ENCODE data around the gene PIH1D1. TPM values are rescaled to one million over a fixed set of nuclear protein-coding genes. Genes with fewer than 3 reads are reported as not detected.
A peak's percentile ranks its signal among the peaks of the same experiment; 100 is the strongest.

Gene PIH1D1
- total RNA-seq (49.6 TPM), polyA plus RNA-seq (69.6 TPM)

DNA sequence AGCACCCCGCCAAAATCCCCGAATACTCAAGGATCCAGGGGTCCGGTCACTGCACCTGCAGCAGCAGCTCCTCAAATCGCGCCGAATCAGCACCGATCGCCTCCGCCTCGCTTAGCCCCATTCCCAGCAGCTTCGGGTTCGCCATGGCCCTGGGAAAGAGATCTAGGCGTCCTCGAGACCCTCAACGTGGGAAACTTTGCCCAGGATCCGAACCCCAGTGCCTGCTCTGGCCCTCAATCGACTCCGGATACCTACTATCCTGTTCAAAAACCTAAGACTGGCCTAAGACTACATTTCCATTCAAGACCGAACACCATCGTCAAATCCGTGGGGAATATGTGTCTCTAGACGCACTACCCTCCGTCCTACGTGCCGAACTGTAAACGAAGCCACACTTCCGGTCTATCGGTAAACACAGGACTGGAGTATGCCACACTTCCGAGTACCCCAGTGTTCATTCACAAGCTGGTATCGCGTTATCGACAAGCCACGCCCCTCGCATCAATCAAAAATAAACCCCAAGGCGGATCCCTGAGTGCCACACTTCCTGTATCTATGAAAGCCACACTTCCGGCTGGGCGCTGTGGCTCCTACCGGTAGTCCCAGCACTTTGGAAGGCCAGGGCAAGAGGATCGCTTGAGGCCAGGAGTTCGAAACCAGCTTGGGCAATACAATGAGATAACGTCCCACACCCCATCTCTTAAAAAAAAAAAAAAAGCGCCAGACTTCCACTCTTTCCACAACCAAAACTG lies at the start of gene PIH1D1:
TSS of gene PIH1D1 (minus strand) at position 385 of the 752 bp plus-strand sequence. CDS start at position 145, 240 bp downstream.
- H3K4me1 ChIP-seq (ENCODE audit: insufficient read depth) = no peaks in the 10 kb centered on the region
- no peaks in the 10 kb centered on the region for H3K36me3 ChIP-seq (ENCODE audit: insufficient read depth)
- DNase-seq (ENCODE audit: extremely low spot score) = peak; percentile 98
- H3K4me3 ChIP-seq (ENCODE audit: low read depth, low read length) = peak within 1 kb of the TSS; percentile 75
- peak within 1 kb of the TSS; percentile 86 for H3K27ac ChIP-seq (ENCODE audit: low read depth)
- WGBS = under 1% methylated on average over 42 of the region's 42 CpGs

DNA sequence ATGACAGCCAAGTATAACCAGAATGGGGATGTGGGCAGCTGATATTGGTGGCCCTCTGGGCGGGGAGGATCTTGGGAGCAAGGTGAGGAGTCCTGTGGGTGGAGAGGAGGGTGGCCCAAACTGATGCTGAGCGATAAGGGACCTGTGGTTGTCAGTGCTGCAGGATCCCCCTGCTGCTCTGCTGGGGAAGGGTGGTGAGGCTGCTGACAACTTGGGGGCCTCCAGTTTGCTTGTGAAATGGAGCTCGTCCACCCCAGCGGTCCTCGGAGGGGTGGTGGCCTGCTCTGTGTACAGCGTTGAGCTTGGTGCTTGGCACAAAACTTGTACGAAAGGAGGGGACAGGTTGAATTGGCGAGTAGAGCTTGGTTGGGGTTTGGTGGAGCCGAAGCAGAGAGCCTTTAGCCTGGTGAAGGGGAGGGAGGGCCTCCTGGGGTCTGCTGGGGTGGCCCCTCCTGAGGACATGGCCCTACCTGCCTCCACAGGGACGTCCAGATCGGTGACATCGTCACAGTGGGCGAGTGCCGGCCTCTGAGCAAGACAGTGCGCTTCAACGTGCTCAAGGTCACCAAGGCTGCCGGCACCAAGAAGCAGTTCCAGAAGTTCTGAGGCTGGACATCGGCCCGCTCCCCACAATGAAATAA lies 47.5 kb upstream of the PIH1D1 start:
- no peak for DNase-seq (ENCODE audit: extremely low spot score)
- H3K4me1 ChIP-seq (ENCODE audit: insufficient read depth) = no peaks in the 10 kb centered on the region
- peak overlapping the region; percentile 31 for H3K4me3 ChIP-seq (ENCODE audit: low read depth, low read length)
- WGBS = 74% methylated on average over 19 of the region's 19 CpGs
- no peaks in the 10 kb centered on the region for H3K36me3 ChIP-seq (ENCODE audit: insufficient read depth)
- H3K27ac ChIP-seq (ENCODE audit: low read depth) = peak overlapping the region; percentile 30

DNA sequence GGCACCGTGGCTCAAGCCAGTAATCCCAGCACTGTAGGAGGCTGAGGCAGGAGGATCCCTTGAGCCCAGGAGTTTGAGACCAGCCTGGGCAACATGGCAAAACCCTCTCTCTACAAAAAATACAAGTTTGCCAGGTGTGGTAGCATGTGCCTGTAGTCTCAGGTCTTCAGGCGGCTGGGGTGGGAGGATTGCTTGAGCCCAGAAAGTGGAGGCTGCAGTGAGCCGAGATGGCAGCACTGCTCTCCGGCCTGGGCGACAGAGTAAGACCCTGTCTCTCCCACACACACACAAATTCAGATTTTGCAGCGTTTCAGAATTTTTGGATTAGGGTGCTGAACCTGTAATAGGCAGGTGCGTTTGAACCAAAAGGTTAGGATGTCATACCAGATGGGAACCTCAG lies 46.9 kb upstream of the PIH1D1 start:
- no peaks in the 10 kb centered on the region for H3K36me3 ChIP-seq (ENCODE audit: insufficient read depth)
- H3K4me3 ChIP-seq (ENCODE audit: low read depth, low read length) = no peak overlapping the region
- H3K4me1 ChIP-seq (ENCODE audit: insufficient read depth) = no peaks in the 10 kb centered on the region
- no peak overlapping the region for H3K27ac ChIP-seq (ENCODE audit: low read depth)
- 80% methylated on average over 7 of the region's 7 CpGs for WGBS
- no peak for DNase-seq (ENCODE audit: extremely low spot score)

DNA sequence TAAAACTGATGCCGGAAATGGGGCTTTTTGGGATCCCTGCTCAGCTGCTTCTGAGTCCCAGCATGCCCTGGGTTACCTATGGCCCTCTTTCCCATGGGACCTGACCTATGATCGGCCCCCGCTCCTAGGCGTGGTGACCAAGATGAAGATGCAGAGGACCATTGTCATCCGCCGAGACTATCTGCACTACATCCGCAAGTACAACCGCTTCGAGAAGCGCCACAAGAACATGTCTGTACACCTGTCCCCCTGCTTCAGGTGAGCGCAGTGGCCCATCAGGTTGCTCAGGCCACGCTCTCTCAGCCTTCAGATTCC lies 46.1 kb upstream of the PIH1D1 start:
- WGBS = 91% methylated on average over 12 of the region's 12 CpGs
- no peak overlapping the region for H3K4me3 ChIP-seq (ENCODE audit: low read depth, low read length)
- H3K27ac ChIP-seq (ENCODE audit: low read depth) = peak overlapping the region; percentile 46
- no peaks in the 10 kb centered on the region for H3K4me1 ChIP-seq (ENCODE audit: insufficient read depth)
- H3K36me3 ChIP-seq (ENCODE audit: insufficient read depth) = no peaks in the 10 kb centered on the region
- DNase-seq (ENCODE audit: extremely low spot score) = no peak

DNA sequence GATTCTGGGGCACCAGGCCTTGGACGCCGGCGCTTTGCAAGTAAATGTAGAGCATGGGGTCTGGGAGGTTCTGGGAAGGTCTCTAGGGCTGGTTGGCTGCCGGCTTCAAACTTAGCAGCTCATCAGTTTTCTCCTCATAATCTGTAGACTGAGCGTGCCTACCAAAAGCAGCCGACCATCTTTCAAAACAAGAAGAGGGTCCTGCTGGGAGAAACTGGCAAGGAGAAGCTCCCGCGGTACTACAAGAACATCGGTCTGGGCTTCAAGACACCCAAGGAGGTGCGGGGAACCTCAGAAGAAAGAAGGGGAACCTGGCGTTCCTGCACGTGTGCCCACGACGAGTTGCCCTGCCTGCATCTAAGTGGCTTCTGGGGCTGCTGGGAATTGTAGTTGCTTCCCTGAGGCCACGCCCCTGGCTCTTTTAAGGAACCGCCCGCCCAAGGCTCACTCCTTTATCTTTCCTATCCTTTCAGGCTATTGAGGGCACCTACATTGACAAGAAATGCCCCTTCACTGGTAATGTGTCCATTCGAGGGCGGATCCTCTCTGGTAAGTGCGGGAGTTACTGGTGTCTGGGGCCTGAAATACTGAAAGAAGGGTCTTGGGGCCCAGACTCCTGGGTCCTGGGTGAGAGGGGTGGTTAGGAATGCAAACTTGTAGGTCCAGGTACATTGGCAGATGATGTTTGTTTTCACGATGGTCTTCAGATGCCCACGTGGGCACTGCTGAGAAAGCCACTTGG lies 45.6 kb upstream of the PIH1D1 start:
- DNase-seq (ENCODE audit: extremely low spot score) = no peak
- H3K36me3 ChIP-seq (ENCODE audit: insufficient read depth) = no peaks in the 10 kb centered on the region
- H3K4me3 ChIP-seq (ENCODE audit: low read depth, low read length) = peak overlapping the region; percentile 75
- 24% methylated on average over 22 of the region's 22 CpGs for WGBS
- H3K27ac ChIP-seq (ENCODE audit: low read depth) = peak overlapping the region; percentile 88
- no peaks in the 10 kb centered on the region for H3K4me1 ChIP-seq (ENCODE audit: insufficient read depth)

DNA sequence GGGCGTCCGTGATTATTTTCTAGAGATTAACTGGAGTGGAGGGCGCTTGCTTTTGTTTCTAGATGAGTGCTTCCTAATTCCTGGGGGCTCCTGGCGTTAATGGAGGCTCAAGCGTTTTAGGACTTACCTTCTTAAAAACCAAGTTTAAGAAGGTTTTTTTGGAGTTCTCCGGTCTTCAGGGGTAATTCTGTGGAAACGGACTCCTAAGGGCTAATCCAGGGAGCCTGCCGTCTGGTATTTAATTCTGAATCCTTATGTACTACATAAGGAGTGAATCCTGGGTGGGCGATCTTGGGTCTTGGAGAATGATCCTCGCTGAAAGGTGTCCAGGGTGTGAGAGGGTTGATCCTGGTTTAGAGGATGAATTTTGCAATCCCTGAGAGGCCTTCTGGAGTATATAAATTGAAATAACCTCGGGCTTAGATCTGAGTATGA lies 45.0 kb upstream of the PIH1D1 start:
- DNase-seq (ENCODE audit: extremely low spot score) = no peak
- H3K36me3 ChIP-seq (ENCODE audit: insufficient read depth) = no peaks in the 10 kb centered on the region
- H3K4me3 ChIP-seq (ENCODE audit: low read depth, low read length) = peak overlapping the region; percentile 75
- WGBS = under 1% methylated on average over 11 of the region's 11 CpGs
- peak overlapping the region; percentile 88 for H3K27ac ChIP-seq (ENCODE audit: low read depth)
- H3K4me1 ChIP-seq (ENCODE audit: insufficient read depth) = no peaks in the 10 kb centered on the region

DNA sequence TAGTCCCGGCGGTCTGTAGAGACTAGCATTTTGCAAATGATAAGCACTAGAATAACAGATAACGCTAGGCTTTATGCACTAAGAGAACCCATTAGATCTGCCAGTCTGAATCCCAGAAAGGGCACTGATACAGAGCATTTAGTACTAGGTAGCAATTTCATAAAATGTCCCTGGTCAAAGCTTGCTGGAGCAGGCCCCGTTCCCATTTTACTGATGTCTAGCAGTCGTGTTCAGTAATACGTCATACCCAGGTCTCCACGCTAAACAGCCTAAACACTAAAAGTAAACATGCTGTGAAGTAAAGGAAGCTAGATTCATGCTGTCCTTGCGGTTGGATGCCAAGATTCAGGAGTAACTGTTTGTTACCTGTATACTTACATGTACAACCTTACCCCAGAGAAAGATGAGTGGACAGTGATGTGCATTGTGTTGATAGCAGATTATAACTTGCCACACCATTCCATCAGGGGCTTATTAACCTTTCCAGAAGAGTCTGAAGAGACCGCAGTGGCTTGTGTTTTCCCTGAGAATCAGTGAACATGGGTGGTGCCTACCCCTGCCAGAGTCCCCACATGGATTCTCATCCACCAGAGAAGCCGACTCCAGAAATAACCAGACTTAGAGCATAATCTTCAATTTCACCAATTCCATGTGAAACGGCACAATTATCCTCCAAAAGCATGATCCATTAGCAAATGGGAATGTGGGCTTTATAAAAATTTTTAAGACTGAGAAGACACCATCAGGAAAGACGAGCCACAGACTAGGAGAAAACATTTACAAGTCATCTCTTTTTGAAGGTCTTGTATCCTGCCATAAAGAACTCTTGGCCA lies 41.2 kb upstream of the PIH1D1 start:
- 53% methylated on average over 12 of the region's 12 CpGs for WGBS
- Histone ChIP-seq H3K27ac (ENCODE audit: low read depth) (no peak overlapping the region), H3K4me3 (ENCODE audit: low read depth, low read length) (no peak overlapping the region), H3K4me1 (ENCODE audit: insufficient read depth) (peaks cover 2% of the 10 kb centered on the region), H3K36me3 (ENCODE audit: insufficient read depth) (peaks cover 2% of the 10 kb centered on the region)
- no peak for DNase-seq (ENCODE audit: extremely low spot score)

DNA sequence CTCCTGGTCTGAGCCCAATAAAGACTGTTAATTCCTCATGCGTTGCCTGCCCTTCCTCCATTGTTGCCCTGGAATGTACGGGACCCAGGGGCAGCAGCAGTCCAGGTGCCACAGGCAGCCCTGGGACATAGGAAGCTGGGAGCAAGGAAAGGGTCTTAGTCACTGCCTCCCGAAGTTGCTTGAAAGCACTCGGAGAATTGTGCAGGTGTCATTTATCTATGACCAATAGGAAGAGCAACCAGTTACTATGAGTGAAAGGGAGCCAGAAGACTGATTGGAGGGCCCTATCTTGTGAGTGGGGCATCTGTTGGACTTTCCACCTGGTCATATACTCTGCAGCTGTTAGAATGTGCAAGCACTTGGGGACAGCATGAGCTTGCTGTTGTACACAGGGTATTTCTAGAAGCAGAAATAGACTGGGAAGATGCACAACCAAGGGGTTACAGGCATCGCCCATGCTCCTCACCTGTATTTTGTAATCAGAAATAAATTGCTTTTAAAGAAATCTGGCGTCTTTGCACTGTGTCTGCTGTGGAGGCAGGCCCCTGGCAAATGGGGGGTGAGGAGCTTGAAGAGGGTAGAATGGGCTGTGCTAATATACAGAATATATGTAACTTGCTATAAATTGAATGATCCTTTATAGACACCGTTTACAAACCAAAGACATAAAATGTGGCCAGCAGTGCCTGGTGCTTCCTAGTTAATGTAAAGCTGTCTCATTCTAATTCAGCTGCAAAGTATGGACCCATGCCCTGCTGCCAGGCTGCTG lies 40.4 kb upstream of the PIH1D1 start:
- DNase-seq (ENCODE audit: extremely low spot score) = no peak
- no peak overlapping the region for H3K27ac ChIP-seq (ENCODE audit: low read depth)
- H3K36me3 ChIP-seq (ENCODE audit: insufficient read depth) = peaks cover 2% of the 10 kb centered on the region
- H3K4me3 ChIP-seq (ENCODE audit: low read depth, low read length) = no peak overlapping the region
- WGBS = 63% methylated on average over 7 of the region's 7 CpGs
- peaks cover 2% of the 10 kb centered on the region for H3K4me1 ChIP-seq (ENCODE audit: insufficient read depth)

DNA sequence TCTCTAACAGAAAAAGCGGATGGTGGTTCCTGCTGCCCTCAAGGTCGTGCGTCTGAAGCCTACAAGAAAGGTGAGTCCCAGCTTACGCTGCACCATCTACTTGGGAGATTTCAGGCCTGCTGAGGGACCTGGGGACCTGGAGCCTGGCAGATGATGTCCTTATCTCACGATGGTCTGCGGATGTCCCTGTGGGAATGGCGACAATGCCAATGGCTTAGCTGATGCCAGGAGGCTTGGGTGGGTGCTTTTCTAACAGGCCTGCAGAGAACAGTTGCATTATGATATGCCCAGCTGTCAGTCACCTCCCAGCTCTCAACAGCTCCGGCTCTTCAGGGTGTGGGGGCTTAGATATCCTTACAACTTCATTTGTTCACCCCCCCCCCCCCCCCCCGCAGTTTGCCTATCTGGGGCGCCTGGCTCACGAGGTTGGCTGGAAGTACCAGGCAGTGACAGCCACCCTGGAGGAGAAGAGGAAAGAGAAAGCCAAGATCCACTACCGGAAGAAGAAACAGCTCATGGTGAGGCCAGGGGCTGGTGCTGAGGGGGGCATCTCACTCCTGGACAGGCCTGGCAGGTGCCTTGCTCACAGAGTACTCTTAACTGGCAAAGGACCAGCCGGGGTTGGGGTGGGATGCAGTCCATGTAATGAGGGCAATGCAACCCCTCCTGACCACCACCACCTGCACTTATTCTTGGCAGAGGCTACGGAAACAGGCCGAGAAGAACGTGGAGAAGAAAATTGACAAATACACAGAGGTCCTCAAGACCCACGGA lies 39.6 kb upstream of the PIH1D1 start:
- WGBS = 76% methylated on average over 17 of the region's 17 CpGs
- Histone ChIP-seq H3K36me3 (ENCODE audit: insufficient read depth) (peaks cover 2% of the 10 kb centered on the region), H3K27ac (ENCODE audit: low read depth) (no peak overlapping the region), H3K4me3 (ENCODE audit: low read depth, low read length) (no peak overlapping the region), H3K4me1 (ENCODE audit: insufficient read depth) (peaks cover 2% of the 10 kb centered on the region)
- no peak for DNase-seq (ENCODE audit: extremely low spot score)

DNA sequence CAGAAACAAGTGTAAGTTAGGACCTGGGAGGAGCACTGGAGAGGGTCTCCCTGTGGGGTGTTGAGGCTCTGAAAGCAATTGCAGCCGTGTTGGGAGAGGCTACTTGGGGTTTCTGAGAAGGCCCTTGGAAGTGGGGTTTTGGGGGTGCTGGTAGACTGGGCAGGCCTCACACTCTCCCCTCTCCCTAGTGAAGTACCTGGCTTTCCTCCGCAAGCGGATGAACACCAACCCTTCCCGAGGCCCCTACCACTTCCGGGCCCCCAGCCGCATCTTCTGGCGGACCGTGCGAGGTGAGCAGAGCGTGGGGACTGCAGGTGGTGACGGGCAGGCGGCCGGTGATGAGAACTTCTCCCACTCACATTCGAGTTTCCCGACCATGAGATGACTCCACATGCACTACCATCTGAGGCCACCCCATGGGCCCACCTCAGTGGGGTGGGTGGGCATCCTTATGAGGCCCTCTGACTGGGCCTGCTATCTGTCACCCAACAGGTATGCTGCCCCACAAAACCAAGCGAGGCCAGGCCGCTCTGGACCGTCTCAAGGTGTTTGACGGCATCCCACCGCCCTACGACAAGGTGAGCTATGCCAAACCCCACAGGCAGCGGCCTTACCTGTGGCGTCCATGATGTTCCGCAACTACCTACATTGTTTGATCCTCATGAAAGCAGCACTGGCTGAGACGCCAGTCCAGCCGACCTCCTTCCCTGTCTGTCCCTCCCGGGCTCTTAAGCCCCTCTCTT lies 38.8 kb upstream of the PIH1D1 start:
- DNase-seq (ENCODE audit: extremely low spot score) = no peak
- 85% methylated on average over 27 of the region's 27 CpGs for WGBS
- Histone ChIP-seq H3K27ac (ENCODE audit: low read depth) (no peak overlapping the region), H3K4me3 (ENCODE audit: low read depth, low read length) (no peak overlapping the region), H3K4me1 (ENCODE audit: insufficient read depth) (peaks cover 2% of the 10 kb centered on the region), H3K36me3 (ENCODE audit: insufficient read depth) (peaks cover 2% of the 10 kb centered on the region)

DNA sequence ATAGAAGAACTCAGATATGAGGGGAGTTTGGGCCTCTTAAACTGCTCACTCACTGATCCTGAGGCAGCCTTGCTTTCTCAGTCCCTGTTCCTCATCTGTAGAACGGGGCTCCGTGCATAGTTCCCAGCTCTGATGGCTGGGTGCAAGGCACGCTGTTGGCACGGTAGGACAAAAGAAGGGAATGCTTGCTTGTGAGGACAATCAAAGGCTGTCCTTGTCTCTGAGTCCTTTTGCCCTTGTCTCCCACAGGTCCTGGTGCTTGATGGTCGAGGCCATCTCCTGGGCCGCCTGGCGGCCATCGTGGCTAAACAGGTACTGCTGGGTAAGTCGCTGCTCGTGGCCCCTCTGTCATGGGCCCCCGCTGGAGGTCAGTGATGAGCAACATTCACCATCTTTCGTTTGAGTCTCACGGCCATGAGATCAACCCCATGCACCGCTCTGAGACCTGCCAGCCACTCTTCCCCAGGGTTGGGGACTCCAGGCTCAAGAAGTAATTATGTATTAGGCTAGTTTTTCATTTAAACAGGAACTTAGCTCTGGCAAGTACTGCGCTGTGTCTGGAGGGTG lies 38.1 kb upstream of the PIH1D1 start:
- no peak for DNase-seq (ENCODE audit: extremely low spot score)
- H3K36me3 ChIP-seq (ENCODE audit: insufficient read depth) = peaks cover 2% of the 10 kb centered on the region
- peaks cover 2% of the 10 kb centered on the region for H3K4me1 ChIP-seq (ENCODE audit: insufficient read depth)
- 68% methylated on average over 15 of the region's 15 CpGs for WGBS
- H3K27ac ChIP-seq (ENCODE audit: low read depth) = no peak overlapping the region
- H3K4me3 ChIP-seq (ENCODE audit: low read depth, low read length) = no peak overlapping the region
